ENCODE data around the gene AKR1E2.

Gene AKR1E2

DNA sequence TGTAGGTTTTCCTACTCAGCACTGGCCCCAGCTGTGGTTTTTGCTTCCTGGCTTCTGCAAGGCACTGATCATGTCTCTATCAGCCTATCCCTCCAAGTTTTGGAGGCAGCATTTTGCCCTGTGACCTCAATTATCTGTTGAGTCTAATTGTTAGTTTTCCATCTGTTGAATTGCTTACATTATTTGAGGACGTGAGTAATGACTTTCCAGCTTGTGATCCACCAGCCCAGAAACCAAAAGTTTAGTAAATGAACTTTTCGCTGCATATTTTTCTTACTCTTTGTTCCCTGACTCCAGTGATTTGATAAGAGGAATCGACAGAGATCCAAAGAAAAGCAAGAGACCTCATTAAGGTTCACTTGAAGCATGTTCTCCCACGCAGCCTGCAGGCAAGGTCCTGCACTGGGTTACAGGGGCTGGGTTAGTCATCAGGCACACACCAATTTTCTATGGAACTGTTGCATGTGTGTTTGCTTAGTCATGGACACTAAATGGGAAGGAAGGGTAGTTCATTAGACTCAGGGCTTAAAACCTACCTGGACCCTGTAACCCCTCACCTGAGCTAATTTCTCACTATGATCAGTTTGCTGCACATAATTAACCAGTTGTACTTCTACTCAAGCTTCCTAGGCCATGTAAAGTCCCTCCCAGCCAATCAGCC, 57.2 kb downstream of the AKR1E2 start:
- peak; percentile 72 for DNase-seq (ENCODE audit: low read depth)
- TF ChIP-seq, protein P1, sequence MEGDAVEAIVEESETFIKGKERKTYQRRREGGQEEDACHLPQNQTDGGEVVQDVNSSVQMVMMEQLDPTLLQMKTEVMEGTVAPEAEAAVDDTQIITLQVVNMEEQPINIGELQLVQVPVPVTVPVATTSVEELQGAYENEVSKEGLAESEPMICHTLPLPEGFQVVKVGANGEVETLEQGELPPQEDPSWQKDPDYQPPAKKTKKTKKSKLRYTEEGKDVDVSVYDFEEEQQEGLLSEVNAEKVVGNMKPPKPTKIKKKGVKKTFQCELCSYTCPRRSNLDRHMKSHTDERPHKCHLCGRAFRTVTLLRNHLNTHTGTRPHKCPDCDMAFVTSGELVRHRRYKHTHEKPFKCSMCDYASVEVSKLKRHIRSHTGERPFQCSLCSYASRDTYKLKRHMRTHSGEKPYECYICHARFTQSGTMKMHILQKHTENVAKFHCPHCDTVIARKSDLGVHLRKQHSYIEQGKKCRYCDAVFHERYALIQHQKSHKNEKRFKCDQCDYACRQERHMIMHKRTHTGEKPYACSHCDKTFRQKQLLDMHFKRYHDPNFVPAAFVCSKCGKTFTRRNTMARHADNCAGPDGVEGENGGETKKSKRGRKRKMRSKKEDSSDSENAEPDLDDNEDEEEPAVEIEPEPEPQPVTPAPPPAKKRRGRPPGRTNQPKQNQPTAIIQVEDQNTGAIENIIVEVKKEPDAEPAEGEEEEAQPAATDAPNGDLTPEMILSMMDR (IDR thresholded peaks at IDR 0.05; ENCODE audit: low read length, missing control alignments), result no peak
- H3K4me3 ChIP-seq (replicated peaks; ENCODE audit: low read depth, low read length), result no peak overlapping the region

DNA sequence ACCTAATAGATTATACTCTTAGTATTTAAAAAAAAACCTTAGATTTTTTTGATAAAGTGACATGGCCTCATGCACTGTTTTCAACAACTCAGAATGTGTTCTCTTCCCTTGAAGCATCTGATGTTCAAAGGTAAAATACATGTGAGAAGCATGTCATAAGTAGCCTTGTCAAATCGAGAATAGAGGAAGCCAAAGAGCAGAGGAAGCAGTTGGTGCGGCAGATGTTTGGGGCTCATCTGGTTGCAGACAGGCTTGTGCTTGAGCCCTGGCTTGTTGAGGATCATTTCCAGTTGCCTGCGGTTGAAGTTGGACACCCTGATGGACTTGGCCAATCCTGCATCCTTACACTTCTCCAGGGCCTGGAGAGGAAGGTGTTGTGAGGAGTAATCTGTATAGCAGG, 59.2 kb downstream of the AKR1E2 start:
- TF ChIP-seq, protein P1 (IDR thresholded peaks at IDR 0.05; ENCODE audit: low read length, missing control alignments), result no peak
- no peak for DNase-seq (ENCODE audit: low read depth)

DNA sequence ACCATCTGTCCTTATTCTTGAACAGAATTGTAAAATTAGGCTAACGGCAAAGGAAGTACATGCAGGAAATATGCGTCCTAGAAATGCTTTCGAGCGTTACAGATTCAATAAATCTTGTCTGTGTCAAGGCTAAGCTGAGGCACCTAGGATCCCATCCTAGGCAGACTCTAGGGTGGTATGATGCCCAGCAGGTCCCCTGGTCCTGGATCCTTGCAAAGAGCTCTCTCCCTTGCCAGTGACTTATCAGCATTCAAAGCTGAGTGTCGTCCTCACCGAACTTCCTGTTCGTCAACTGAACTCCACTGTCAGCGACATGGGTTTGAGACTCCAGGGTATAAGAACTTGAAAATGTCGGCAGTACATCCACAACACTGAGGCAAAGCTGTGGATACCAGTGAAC, 61.5 kb downstream of the AKR1E2 start:
- no peak overlapping the region for H3K4me3 ChIP-seq (replicated peaks; ENCODE audit: low read depth, low read length)
- TF ChIP-seq, protein P1 (IDR thresholded peaks at IDR 0.05; ENCODE audit: low read length, missing control alignments), result no peak
- no peak for DNase-seq (ENCODE audit: low read depth)

More for the DNA sequence above, 59.2 kb downstream of the AKR1E2 start:
- H3K4me3 ChIP-seq (replicated peaks; ENCODE audit: low read depth, low read length), result no peak overlapping the region

DNA sequence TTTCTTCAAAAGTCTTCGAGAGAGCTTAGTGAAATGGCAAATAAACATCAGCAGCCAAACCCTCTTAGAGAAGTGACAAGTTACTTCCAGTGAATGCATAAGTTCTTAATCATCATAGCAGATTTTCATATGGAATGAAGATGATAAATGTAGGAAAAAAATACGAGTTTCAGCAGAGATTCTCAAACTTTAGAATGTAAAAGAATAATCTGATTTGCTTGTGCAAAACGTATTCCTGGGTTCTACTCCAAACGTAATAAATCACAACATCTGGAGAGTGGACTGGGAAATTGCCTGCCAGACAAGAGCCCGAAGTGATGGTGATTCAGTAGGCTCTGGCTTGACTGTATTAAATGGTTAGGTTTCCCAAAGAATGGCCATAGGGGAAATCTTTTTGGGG, 62.2 kb downstream of the AKR1E2 start:
- no peak overlapping the region for H3K4me3 ChIP-seq (replicated peaks; ENCODE audit: low read depth, low read length)
- TF ChIP-seq, protein P1 (IDR thresholded peaks at IDR 0.05; ENCODE audit: low read length, missing control alignments), result no peak
- DNase-seq (ENCODE audit: low read depth), result no peak

DNA sequence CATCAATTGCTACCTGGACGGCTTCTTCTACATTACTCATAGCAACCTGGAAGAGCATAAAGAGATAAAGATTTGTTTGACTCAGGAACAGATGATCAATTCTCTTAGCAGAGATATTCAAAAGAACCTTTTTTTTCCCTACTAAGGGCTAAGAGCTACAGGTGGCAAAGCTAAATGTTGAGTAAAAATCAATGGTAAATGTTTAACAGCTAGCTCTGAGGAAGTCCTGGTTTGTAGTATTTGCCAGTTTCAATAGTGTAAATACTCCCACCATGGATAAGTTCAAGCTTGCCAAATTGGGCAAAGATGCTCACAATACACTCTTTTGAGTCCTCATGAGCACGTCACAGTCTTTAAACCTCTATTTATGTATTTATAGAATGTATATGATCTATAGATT, 64.0 kb downstream of the AKR1E2 start:
- TF ChIP-seq, protein P1 (IDR thresholded peaks at IDR 0.05; ENCODE audit: low read length, missing control alignments), result no peak
- no peak for DNase-seq (ENCODE audit: low read depth)
- H3K4me3 ChIP-seq (replicated peaks; ENCODE audit: low read depth, low read length), result no peak overlapping the region

DNA sequence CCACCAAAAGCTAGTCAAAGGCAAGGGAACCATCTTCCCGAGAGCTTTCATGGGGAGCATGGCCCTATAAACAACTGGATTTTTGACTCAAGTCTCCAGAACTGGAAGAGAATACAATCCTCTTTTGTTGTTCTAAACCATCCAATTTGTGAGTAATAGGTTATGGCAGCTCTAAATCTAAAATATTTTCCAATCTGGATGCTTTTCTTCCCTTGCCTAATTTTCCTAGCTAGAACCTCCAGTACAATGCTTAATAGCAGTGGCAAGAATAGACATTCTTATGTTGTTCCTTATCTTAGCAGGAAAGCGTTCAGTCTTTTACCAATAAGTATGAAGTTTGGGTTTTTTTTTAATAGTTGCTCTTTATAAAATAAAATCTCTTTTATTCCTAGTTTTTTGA, 66.7 kb downstream of the AKR1E2 start:
- no peak overlapping the region for H3K4me3 ChIP-seq (replicated peaks; ENCODE audit: low read depth, low read length)
- DNase-seq (ENCODE audit: low read depth), result no peak
- TF ChIP-seq, protein P1 (IDR thresholded peaks at IDR 0.05; ENCODE audit: low read length, missing control alignments), result no peak

DNA sequence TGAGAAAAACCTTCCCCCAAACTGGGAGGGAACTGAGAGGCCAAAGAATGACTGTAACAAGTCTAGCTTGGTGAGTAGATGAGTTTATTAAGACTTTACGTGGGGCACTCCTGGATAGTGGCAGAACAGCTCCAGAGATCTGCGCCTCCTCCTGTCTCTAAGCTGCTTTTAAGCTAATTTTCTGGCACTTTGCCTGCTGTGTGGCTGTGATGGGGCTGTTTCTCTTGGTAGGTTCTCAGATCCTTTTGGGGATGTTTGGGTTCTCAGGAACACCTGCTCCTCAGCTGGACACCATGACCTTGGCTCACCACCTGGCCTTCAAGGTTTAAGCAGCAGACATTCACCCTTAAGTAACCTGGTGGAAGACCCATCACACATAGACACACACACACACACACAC, 68.3 kb downstream of the AKR1E2 start:
- no peak overlapping the region for H3K4me3 ChIP-seq (replicated peaks; ENCODE audit: low read depth, low read length)
- TF ChIP-seq, protein P1 (IDR thresholded peaks at IDR 0.05; ENCODE audit: low read length, missing control alignments), result no peak
- DNase-seq (ENCODE audit: low read depth), result no peak

Data from fibroblast of pulmonary artery (primary cell).